HG02973 (cell line): ENCODE measurements around the gene TYMS.

ENCODE experiments used
- ATAC-seq: cut with Tn5 transposase; IDR thresholded peaks from one replicate; pipeline ENCODE4 v1.9.1; 2021; ENCODE audit warnings: moderate library complexity; ENCODE audit not compliant: unreplicated experiment

TYMS gene

DNA sequence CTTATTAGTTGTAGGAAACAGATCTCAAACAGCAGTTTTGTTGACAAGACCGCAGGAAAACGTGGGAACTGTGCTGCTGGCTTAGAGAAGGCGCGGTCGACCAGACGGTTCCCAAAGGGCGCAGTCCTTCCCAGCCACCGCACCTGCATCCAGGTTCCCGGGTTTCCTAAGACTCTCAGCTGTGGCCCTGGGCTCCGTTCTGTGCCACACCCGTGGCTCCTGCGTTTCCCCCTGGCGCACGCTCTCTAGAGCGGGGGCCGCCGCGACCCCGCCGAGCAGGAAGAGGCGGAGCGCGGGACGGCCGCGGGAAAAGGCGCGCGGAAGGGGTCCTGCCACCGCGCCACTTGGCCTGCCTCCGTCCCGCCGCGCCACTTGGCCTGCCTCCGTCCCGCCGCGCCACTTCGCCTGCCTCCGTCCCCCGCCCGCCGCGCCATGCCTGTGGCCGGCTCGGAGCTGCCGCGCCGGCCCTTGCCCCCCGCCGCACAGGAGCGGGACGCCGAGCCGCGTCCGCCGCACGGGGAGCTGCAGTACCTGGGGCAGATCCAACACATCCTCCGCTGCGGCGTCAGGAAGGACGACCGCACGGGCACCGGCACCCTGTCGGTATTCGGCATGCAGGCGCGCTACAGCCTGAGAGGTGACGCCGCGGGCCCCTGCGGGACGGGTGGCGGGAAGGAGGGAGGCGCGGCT lies at the start of gene TYMS:
TYMS (plus strand) TSS at position 343 of the 690 bp plus-strand sequence; CDS start at position 433, 90 bp downstream.
- peak; percentile 36 for ATAC-seq

GRCh38 chr18:607930-608329 lies 49.5 kb upstream of the TYMS start:
- no peak for ATAC-seq

GRCh38 chr18:610214-610928 lies 47.1 kb upstream of the TYMS start:
- ATAC-seq = no peak

DNA sequence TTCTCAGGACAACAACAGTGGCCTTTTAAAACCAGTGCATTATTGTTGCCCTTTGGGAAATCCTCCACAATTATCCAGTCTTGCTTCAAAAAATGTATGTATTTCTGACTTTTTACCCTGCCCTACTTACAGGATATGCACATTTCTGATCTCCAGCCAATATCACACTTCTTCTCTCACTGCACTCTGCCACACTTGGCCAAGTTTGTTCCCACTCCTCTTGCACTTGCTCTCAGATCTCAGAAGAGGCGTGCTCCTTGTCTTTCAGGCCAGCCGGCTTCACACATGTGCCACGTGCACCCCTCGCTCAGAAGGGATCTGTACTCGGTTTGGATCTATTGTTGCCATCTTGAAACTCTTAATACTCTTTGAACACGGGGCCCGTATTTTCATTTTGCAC lies 45.3 kb upstream of the TYMS start:
- ATAC-seq = no peak

GRCh38 chr18:614193-614592 lies 43.3 kb upstream of the TYMS start:
- ATAC-seq = no peak

GRCh38 chr18:615092-615521 lies 42.3 kb upstream of the TYMS start:
- no peak for ATAC-seq

- ATAC-seq = no peak
These were observed 41.7 kb upstream of the TYMS start for GRCh38 chr18:615773-616172.

DNA sequence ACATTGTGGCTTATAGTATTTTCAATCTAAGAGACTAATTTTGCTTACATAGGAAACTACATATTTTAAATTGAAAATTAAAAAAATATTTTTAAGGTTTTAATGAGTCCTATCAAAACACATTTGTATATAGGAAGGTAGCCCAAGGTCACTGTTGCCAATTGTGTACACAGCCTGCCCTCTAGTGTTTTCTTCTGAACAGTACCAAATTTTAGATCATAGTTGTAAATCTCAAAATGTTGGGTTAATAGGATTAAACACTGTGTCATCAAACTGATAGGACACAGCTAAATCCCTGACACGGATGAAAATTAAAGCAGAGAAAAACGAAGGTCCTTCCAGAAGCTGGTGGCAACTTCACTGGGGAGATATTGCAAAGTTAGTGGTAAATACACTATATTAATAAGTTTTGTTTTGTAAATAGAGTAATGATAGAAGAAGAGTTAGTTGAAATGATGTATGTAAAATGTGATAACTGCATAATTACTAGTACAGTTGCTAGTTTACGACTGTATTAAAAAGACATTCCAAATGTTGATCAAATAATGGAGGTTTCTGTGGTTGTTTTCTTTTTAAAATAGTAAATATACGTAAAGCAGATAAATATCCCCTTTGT lies 41.0 kb upstream of the TYMS start:
- no peak for ATAC-seq

DNA sequence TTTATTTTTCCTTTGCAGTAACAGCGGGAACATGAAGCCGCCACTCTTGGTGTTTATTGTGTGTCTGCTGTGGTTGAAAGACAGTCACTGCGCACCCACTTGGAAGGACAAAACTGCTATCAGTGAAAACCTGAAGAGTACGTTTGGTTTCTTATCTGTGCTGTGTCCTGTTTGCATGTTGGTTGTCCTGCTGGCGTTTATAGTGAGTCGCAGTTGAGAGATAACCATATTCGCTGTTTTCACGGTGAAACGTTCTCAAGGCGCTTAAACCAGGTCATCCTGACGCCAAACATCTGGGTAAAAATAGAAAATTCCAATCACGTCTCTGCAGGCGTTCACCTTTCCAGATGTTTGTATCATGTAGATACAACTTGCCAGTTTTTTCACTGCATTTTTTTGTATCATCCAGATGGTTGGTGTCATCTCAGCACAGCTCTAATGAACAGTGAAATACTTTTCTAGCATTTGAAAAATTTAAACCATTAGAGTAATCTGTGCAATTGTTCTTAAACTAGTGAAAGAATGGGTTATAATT lies 39.4 kb upstream of the TYMS start:
- no peak for ATAC-seq

DNA sequence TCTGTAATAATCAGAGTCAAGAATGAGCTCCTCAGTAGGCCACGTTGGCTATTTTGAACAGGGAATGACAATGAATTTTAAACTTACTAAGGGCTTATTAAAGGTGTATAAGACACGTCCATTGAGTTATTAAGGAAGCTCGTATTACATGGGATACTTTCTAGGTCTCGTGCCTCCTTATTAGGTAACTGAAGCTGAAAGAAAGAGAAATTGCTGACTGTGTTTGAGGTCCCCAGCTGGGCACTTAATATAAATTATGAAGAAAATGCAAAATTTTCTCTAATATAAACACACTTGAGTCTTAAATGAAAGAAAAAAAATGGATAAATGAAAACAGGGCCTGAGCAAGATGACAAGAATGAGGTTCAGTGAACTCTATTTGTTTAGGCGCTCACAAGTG lies 38.8 kb upstream of the TYMS start:
- no peak for ATAC-seq

GRCh38 chr18:621291-622043 lies 36.0 kb upstream of the TYMS start:
- no peak for ATAC-seq

DNA sequence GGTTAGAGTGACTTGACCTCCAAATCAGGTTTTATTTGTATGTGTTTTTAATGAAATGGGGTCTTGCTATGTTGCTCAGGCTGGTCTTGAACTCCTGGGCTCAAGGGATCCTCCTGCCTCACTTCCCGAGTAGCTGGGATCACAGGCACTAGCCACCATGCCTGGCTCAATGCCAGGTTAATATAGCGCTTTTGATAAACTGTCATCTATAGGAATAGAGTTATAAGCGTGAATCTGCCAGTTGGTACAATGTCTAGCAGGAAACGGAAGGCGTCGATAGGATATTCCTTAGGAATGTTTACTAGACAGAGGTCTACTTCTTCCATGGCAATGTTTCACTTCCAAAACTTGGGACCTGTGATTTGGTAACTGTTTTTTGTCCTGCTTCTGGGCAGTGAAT lies 35.2 kb upstream of the TYMS start:
- ATAC-seq = no peak

DNA sequence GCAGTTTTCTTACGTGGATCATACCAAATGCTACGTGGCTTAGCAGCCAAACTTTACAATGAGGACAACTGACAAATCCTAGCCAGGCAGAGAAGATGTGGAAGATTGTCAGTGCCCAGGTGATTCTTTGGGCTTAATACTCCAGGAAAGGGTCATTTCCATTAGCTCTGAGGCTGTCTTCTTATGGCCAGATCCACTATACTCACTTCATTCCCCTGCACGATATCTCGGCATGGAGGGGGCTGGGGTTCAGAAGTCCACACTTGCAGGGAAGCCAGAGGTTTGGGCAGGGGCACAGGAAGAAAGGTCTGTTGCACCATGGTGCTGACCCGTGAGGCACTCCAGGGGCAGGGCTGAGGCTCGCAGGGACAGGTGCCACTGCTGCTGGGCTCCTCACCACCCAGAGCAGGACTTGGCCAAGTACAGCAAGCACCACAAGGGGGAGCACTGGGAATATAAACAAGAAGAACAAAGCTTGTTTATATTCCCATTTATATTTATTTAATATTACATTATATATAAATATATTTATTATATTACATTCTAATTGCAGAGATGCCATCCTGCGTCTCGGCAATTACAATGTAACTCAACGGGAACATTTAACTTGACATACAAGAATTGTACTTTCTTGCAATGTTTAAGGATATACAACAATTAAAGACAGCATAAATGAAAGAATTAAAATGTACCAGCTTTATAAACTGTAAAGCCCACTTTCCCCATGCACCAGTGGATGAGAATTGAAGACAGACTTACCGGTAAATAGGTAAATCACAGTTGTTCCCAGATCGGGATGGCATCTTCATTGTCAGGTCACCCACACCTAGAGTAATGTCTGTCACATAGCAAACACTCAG lies 33.5 kb upstream of the TYMS start:
- peak; percentile 70 for ATAC-seq

DNA sequence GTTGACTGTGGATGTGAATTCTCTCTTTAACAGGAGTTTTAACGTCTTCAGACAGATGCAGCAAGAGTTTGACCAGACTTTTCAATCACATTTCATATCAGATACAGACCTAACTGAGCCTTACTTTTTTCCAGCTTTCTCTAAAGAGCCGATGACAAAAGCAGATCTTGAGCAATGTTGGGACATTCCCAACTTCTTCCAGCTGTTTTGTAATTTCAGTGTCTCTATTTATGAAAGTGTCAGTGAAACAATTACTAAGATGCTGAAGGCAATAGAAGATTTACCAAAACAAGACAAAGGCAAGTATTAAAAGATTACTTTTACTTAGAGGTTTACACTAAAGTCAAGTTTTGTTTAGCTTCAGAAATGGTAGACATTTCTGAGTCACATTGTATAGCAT lies 30.2 kb upstream of the TYMS start:
- ATAC-seq = no peak

DNA sequence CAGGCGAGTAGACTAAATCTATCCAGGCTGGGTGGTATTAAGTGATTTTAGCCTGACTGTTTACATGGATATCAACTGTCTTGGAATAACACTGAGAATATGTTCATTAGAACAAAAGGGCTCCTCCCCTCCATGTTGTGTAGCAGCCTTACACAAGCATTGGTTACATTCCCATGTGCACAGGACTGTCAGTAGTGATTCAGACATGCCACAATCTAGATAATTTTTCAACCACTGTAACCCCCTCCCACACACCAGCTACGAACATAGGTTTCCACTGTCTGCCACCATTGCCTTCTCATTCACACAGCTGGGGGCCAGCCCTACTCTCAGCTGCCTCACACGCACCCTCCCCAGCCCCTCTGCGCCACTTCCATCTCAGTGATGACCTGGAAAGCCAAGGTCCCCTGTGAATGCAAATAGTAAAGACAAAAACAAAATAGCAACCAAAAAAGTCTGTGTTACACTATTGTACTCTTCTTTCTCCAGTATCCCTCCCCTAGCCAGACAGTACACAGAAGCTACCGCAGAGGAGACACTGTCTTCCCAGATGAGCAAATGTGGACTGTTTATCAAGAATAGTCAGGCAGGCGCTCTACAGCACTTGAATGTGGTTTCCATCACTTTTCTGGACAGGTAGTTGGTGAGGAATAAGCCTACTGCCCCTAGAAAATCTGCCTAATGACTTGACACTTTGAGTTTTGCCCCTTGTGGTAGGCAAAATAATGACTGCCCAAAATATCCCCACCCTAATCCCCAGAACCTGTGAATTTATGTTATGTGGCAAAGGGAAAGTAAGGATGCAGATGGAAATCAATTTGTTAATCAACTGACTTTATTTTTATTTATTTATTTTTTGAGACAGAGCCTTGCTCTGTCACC lies 27.9 kb upstream of the TYMS start:
- ATAC-seq = no peak

- no peak for ATAC-seq
These were observed 25.9 kb upstream of the TYMS start for GRCh38 chr18:631560-631959.

DNA sequence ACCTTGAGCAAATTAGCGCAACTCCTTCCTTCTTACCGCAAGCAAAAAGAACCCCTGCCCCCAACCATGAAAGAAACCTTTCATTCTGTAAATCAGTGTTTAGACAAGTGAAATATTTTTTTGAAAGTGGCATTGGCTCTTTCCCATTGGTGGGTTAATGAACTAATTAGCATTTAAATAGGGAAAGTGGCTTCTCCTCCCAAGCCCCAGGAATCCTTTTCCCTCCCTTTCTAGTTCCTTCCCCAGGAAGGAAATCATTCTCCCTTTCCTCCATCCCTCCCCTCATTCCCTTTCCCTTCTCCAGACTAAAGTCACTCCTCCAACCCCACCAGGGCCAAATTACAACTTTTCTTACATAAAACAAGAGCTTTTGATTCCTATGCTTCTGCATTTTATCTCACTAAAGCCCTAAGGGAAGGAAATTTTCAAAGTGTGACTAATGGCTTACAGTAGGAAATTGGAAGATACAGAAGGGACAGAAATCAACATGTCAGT lies 22.9 kb upstream of the TYMS start:
- no peak for ATAC-seq

DNA sequence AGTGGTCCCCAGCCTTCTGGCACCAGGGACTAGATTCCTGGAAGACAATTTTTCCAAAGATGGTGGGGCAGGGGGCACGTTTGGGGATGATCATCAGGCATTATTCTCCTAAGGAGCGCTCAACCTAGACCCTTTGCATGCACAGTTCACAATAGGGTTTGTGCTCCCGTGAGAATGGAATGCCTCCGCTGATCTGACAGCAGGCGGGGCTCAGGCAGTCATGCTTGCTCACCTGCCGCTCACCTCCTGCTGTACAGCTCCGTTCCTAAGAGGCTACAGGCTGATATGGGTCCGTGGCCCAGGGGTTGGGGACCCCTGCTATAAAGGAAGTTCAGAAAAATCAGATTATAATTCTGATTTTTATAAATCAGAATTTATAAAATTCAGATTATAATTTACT lies 22.3 kb upstream of the TYMS start:
- ATAC-seq = no peak

- ATAC-seq = no peak
These were observed 16.2 kb upstream of the TYMS start for GRCh38 chr18:641224-641623.
